Astrocyte (in vitro differentiated cells and primary cell): Measurements from ENCODE around the gene PLEKHG1.

Experiments used
- CTCF ChIP-seq: IDR thresholded peaks from 2 replicates; pipeline ENCODE4 v1.5.1; 2011; ENCODE audit warnings: low read depth, mild to moderate bottlenecking, inconsistent platforms, low read length, moderate library complexity; ENCODE audit not compliant: insufficient read depth
- EZH2 ChIP-seq: IDR thresholded peaks from 2 replicates; pipeline ENCODE4 v1.6.1; 2012; ENCODE audit warnings: mild to moderate bottlenecking, low read length, inconsistent platforms; ENCODE audit not compliant: insufficient read depth

GRCh38 chr6:150633486-150633834 lies 33.8 kb downstream of the PLEKHG1 start:
- TF ChIP-seq CTCF (no peak), EZH2 (no peak)
